AG09319 (cell line): ENCODE measurements around the gene PDZRN3.

Source experiments
- DNase-seq: peaks from one replicate; pipeline ENCODE4 v3.0.0-alpha.2; 2010; ENCODE audit warnings: low read depth; ENCODE audit errors: extremely low read depth
- TF ChIP-seq, protein P1 (sequence below): IDR thresholded peaks from 2 replicates; pipeline ENCODE4 v1.5.1; 2011; ENCODE audit warnings: low read depth, mild to moderate bottlenecking, inconsistent platforms, low read length, moderate library complexity

Gene PDZRN3

DNA sequence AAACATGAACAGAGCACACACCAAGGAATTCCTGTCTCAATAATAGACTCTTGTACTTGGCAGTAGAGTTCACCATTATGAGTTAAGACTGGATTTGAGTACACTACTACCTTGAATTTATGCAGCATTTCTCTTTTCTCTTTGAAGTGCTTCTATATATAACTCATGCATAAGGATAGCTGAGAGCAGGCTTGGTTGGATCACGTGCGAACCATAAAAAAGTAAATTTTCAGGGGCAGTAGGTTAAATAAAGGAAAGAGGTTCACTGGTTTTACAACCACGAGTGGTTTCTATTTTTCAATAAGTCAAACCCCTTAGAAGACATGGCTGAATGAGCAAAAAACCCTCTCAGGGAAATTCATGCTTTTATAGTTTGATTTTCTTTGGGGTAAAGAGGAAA is 28.6 kb upstream of the PDZRN3 start:
- DNase-seq, result no peak

GRCh38 chr3:73652896-73653295 is 28.2 kb upstream of the PDZRN3 start:
- DNase-seq, result no peak
- TF ChIP-seq, protein P1, sequence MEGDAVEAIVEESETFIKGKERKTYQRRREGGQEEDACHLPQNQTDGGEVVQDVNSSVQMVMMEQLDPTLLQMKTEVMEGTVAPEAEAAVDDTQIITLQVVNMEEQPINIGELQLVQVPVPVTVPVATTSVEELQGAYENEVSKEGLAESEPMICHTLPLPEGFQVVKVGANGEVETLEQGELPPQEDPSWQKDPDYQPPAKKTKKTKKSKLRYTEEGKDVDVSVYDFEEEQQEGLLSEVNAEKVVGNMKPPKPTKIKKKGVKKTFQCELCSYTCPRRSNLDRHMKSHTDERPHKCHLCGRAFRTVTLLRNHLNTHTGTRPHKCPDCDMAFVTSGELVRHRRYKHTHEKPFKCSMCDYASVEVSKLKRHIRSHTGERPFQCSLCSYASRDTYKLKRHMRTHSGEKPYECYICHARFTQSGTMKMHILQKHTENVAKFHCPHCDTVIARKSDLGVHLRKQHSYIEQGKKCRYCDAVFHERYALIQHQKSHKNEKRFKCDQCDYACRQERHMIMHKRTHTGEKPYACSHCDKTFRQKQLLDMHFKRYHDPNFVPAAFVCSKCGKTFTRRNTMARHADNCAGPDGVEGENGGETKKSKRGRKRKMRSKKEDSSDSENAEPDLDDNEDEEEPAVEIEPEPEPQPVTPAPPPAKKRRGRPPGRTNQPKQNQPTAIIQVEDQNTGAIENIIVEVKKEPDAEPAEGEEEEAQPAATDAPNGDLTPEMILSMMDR, result no peak

More for the DNA sequence above, 28.6 kb upstream of the PDZRN3 start:
- TF ChIP-seq, protein P1, result no peak

GRCh38 chr3:73637042-73637441 is 12.3 kb upstream of the PDZRN3 start:
- DNase-seq, result no peak
- TF ChIP-seq, protein P1, result no peak

GRCh38 chr3:73635254-73635653 is 10.5 kb upstream of the PDZRN3 start:
- TF ChIP-seq, protein P1, result no peak
- no peak for DNase-seq

GRCh38 chr3:73633916-73634344 is 9.2 kb upstream of the PDZRN3 start:
- TF ChIP-seq, protein P1, result no peak
- no peak for DNase-seq

GRCh38 chr3:73633453-73633852 is 8.7 kb upstream of the PDZRN3 start:
- DNase-seq, result no peak

DNA sequence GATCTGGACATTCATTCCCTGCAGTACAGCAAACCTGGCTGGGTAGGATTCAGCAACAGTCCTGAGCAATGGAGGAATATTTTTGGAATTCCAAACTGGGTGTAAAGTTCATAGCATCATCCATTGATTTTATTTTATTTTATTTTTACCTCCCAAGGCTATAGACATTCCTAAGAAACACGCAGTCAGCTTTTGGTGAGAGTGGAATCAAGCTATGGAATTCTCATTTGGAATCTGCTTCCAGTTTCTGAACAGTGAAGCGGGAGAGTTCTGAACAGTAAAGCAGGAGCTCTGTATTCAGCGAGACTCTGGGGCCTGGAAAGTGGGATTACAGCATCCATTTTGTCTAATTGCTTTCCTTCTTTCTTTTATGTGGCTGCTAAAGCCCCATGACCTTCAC is 1.4 kb upstream of the PDZRN3 start:
- TF ChIP-seq, protein P1, result no peak
- DNase-seq, result no peak

More at GRCh38 chr3:73633453-73633852, 8.7 kb upstream of the PDZRN3 start:
- TF ChIP-seq, protein P1, result no peak
